Trophoblast cell (in vitro differentiated cells and primary cell): ENCODE results near the gene WNT1.
A peak's percentile ranks its signal among the peaks of the same experiment; 100 is the strongest.

Experiments used
- DNase-seq, 2 donors: peaks; one replicate each; pipeline ENCODE4 v3.0.0-alpha.2; 2016
- H2AFZ ChIP-seq: 2 replicates; pipeline ENCODE4 v1.6.1; 2013; ENCODE audit warnings: low read length, moderate library complexity, mild to moderate bottlenecking; ENCODE audit not compliant: insufficient read depth, poor library complexity
- H2AK5ac ChIP-seq: 2 replicates; pipeline ENCODE4 v1.6.1; 2013; ENCODE audit warnings: mild to moderate bottlenecking, low read length
- H2BK120ac ChIP-seq: 2 replicates; pipeline ENCODE4 v1.6.1; 2013; ENCODE audit warnings: low read length, mild to moderate bottlenecking, moderate library complexity; ENCODE audit not compliant: insufficient read depth, poor library complexity
- H2BK12ac ChIP-seq: 2 replicates; pipeline ENCODE4 v1.6.1; 2013; ENCODE audit warnings: mild to moderate bottlenecking, low read length, moderate library complexity
- H2BK5ac ChIP-seq: 2 replicates; pipeline ENCODE4 v1.6.1; 2013; ENCODE audit warnings: low read length, low read depth, moderate library complexity, mild to moderate bottlenecking; ENCODE audit not compliant: poor library complexity
- H3K14ac ChIP-seq: 2 replicates; pipeline ENCODE4 v1.6.1; 2013; ENCODE audit warnings: mild to moderate bottlenecking, low read length
- H3K18ac ChIP-seq: 2 replicates; pipeline ENCODE4 v1.6.1; 2013; ENCODE audit warnings: mild to moderate bottlenecking, low read length
- H3K23ac ChIP-seq: 2 replicates; pipeline ENCODE4 v1.6.1; 2013; ENCODE audit warnings: low read length
- H3K27ac ChIP-seq: 2 replicates; pipeline ENCODE4 v1.5.1; 2013; ENCODE audit warnings: low read depth, mild to moderate bottlenecking, inconsistent platforms, low read length, moderate library complexity
- H3K27me3 ChIP-seq: 2 replicates; pipeline ENCODE4 v1.6.1; 2013; ENCODE audit warnings: inconsistent platforms, mild to moderate bottlenecking, low read length, moderate library complexity; ENCODE audit not compliant: insufficient read depth
- H3K36me3 ChIP-seq, 2 experiments: 1 replicate in 1 of 2; 2 replicates in 1 of 2; pipeline ENCODE4 v1.6.1; 2013; ENCODE audit warnings: low read length in 2 of 2, mild to moderate bottlenecking in 2 of 2, moderate library complexity in 1 of 2; ENCODE audit not compliant: insufficient read depth in 2 of 2, control insufficient read depth in 1 of 2
- H3K4ac ChIP-seq: 2 replicates; pipeline ENCODE4 v1.6.1; 2013; ENCODE audit warnings: low read depth, mild to moderate bottlenecking, low read length, moderate library complexity
- H3K4me1 ChIP-seq, 2 experiments: 1 replicate in 1 of 2; 2 replicates in 1 of 2; pipeline ENCODE4 v1.6.1; 2013; ENCODE audit warnings: low read length in 2 of 2, mild to moderate bottlenecking in 2 of 2, moderate library complexity in 1 of 2; ENCODE audit not compliant: insufficient read depth in 2 of 2, control insufficient read depth in 1 of 2
- H3K4me2 ChIP-seq: 2 replicates; pipeline ENCODE4 v1.6.1; 2013; ENCODE audit warnings: inconsistent platforms, mild to moderate bottlenecking, low read length, moderate library complexity
- H3K4me3 ChIP-seq: 2 replicates; pipeline ENCODE4 v1.5.1; 2013; ENCODE audit warnings: mild to moderate bottlenecking, low read depth, low read length, inconsistent platforms
- H3K79me1 ChIP-seq: one replicate; pipeline ENCODE4 v1.6.1; 2013; ENCODE audit warnings: low read length
- H3K79me2 ChIP-seq: 2 replicates; pipeline ENCODE4 v1.6.1; 2013; ENCODE audit warnings: low read length, mild to moderate bottlenecking; ENCODE audit not compliant: control insufficient read depth, insufficient read depth, poor library complexity
- H3K9ac ChIP-seq: 2 replicates; pipeline ENCODE4 v1.6.1; 2013; ENCODE audit warnings: mild to moderate bottlenecking, low read length
- H3K9me3 ChIP-seq: 2 replicates; pipeline ENCODE4 v1.6.1; 2013; ENCODE audit warnings: low read depth, mild to moderate bottlenecking, control low read depth, inconsistent platforms, low read length; ENCODE audit not compliant: insufficient read depth
- H4K12ac ChIP-seq: 2 replicates; pipeline ENCODE4 v1.6.1; 2013; ENCODE audit warnings: low read depth, mild to moderate bottlenecking, low read length, moderate library complexity
- H4K8ac ChIP-seq: 2 replicates; pipeline ENCODE4 v1.6.1; 2013; ENCODE audit warnings: low read depth, mild to moderate bottlenecking, low read length, moderate library complexity
- H4K91ac ChIP-seq: one replicate; pipeline ENCODE4 v1.6.1; 2013; ENCODE audit warnings: low read depth, mild to moderate bottlenecking, low read length, moderate library complexity
- WGBS: extraction: QIAGEN DNeasy Blood & Tissue Kit; methylation state at CpG from one replicate; pipeline ENCODE4 v1.1.7; 2013; ENCODE audit warnings: missing lambda C conversion rate; ENCODE audit not compliant: insufficient read length, insufficient coverage; ENCODE audit errors: extremely low coverage; 5-methylcytosine and 5-hydroxymethylcytosine counted together

The WNT1 gene

DNA sequence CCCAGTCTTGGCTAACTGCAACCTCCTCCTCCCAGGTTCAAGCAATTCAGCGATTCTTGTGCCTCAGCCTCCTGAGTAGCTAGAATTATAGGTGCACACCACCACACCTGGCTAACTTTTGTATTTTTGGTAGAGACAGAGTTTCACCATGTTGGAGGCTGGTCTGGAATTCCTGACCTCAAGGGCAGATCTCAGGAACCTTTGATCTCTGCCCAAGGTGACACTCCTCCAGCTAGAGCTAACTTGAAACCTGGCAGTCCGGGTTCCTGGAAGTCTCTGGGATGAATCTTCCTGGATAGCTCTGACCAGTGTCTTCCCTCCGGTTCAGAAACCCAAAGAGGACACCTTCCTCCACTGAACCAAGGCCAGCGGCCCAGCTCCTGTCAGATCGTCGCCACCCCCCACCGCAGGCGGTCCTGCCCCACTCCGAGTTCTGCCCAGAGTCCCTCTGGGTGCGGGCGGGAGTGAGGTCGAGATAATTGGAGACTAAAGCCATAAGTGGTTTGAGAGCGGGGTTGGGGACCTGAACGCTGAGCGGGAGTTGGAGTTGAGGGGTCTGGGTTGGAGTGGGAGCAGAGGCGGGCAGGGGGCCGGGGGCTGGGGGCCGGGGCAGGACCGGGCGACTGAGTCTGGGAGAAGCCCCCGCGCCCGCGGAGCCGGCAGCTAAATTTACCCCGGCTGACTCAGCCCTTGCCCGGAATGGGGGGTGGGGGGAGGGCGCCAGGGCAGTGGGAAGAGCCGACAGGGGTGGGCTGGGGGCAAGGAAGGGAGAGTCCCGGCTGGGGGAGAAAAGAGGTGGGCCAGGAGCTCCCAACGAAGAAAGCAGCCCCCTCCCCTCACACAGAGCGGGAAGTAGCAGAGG lies 16.3 kb downstream of the WNT1 start:
- no peak overlapping the region for H3K23ac ChIP-seq
- no peak overlapping the region for H3K14ac ChIP-seq
- H4K8ac ChIP-seq: no peak overlapping the region
- no peak overlapping the region for H3K27ac ChIP-seq
- no peak overlapping the region for H2BK12ac ChIP-seq
- H3K4me1 ChIP-seq: peaks cover 18 to 22% of the 10 kb centered on the region in 2 experiments
- H3K36me3 ChIP-seq: no peaks in the 10 kb centered on the region
- peaks cover 3% of the 10 kb centered on the region for H3K9me3 ChIP-seq
- H3K4me2 ChIP-seq: no peak overlapping the region
- H4K12ac ChIP-seq: no peak overlapping the region
- H2BK120ac ChIP-seq: no peak overlapping the region
- no peak for DNase-seq
- no peak overlapping the region for H3K4me3 ChIP-seq
- H2BK5ac ChIP-seq: no peak overlapping the region
- H2AK5ac ChIP-seq: no peak overlapping the region
- H3K18ac ChIP-seq: no peak overlapping the region
- no peaks in the 10 kb centered on the region for H3K79me2 ChIP-seq
- H3K79me1 ChIP-seq: no peaks in the 10 kb centered on the region
- H3K27me3 ChIP-seq: peaks cover 34% of the 10 kb centered on the region
- H2AFZ ChIP-seq: no peak overlapping the region
- no peak overlapping the region for H4K91ac ChIP-seq
- H3K4ac ChIP-seq: no peak overlapping the region
- no peak overlapping the region for H3K9ac ChIP-seq
- no CpG with 5 or more reads among the region's 32 CpGs for WGBS

DNA sequence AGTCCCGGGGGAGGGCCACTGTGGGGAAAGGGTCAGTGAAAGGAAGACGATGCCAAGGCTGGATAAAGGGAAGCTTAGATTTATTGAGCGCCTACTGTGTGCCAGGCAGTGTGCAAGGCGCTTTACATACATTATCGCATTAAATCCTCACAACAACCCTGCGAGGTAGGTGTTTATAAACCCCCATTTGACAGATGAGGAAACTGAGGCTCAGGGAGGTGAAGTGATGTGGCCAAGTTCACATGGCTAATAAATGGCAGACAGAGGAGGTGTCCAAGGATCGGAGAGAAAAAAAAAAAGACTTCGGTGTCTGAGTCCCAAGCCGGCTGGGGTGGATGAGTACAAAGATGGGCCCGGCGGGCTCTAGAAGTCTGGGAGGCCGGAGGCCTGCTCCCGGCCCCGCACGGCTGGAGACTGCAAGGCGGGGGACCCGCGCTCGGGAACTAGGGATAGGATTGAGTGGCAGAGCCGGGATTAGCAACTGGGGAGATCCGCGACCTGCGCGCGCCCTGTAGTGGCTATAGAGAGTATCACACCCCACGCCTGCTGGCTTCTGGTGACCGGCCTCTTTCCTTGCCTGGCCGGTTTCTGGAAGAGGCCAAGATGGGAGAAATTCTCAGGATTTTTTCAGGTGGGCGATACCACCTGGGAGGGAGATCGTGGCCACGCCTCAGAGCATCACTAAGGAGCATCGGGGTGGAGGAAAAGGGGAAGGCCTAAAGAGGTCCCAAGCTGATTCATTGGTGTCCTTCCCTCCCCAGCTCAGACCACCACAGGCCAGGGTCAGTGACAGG lies 17.2 kb downstream of the WNT1 start:
- Histone ChIP-seq H2BK5ac (no peak overlapping the region), H3K4me1 (peaks cover 24 to 27% of the 10 kb centered on the region in 2 experiments), H4K12ac (no peak overlapping the region), H3K4ac (no peak overlapping the region), H3K18ac (no peak overlapping the region), H2BK12ac (no peak overlapping the region), H3K9me3 (peaks cover 3% of the 10 kb centered on the region), H4K91ac (no peak overlapping the region), H3K27ac (no peak overlapping the region), H3K4me2 (peak overlapping the region; percentile 48), H2BK120ac (no peak overlapping the region), H3K79me1 (no peaks in the 10 kb centered on the region), H3K79me2 (no peaks in the 10 kb centered on the region), H3K23ac (no peak overlapping the region), H3K14ac (no peak overlapping the region), H3K4me3 (no peak overlapping the region), H3K27me3 (peaks cover 41% of the 10 kb centered on the region), H3K9ac (no peak overlapping the region), H2AFZ (no peak overlapping the region), H4K8ac (no peak overlapping the region), H3K36me3 (peaks cover 0 to under 1% of the 10 kb centered on the region in 2 experiments), H2AK5ac (no peak overlapping the region)
- peak; percentile 80 to 88 for DNase-seq
- WGBS: no CpG with 5 or more reads among the region's 32 CpGs

DNA sequence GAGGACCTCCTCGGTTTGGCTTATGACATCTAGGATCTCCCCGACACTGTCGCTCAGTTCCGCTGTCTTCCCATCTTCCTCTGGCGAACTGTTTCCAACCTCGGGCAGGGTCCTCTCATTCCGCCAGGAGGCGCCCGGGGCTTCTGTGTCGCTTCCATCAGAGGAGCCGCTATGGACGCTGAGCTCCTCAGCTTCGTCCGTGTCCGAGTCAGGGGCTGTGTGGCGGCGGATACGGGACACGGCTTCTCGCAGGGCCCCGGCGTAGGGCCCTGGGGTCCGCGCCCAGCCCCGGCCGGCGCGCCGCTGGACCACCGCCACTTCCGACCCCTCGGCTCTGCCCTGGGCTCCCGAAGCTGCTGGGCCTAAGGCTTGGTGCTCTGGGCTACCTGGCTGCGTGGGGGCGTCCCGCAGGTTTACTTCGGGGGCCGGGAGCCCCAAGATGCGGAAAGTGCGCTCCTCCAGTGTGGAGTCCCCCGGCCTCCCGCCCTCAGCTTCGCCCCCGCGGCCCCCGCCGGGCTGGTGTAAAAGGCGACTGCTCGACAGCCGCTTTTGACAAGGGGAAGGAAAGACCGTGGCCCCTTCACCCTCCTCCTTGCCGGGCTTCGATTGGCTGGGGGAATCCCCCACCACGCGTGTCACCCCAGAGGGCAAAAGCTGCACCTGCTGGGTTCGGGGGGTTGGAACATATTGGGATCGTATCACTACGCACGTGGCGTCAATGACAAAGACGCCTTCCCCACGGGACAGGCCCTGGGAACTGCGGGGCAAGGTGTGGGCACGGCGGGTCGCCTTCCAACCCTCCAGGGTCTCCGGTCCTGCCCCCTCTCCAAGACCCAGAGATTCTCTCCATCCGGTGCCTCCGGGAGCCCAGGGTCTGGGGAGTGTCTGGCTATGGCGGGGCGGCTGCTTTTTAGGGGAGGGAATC lies 18.9 kb downstream of the WNT1 start:
- H2AFZ ChIP-seq: peak overlapping the region; percentile 1
- peak overlapping the region; percentile 70 for H3K4me2 ChIP-seq
- peaks cover 41% of the 10 kb centered on the region for H3K27me3 ChIP-seq
- no peaks in the 10 kb centered on the region for H3K79me1 ChIP-seq
- H3K36me3 ChIP-seq: peaks cover 6 to 8% of the 10 kb centered on the region in 2 experiments
- H2BK12ac ChIP-seq: no peak overlapping the region
- H3K27ac ChIP-seq: no peak overlapping the region
- no peak overlapping the region for H2BK120ac ChIP-seq
- H4K8ac ChIP-seq: no peak overlapping the region
- no peak overlapping the region for H4K12ac ChIP-seq
- no peak overlapping the region for H3K18ac ChIP-seq
- H2BK5ac ChIP-seq: no peak overlapping the region
- peak; percentile 72 to 88 for DNase-seq
- no peak overlapping the region for H3K14ac ChIP-seq
- H3K4me1 ChIP-seq: peaks cover 24 to 27% of the 10 kb centered on the region in 2 experiments
- no CpG with 5 or more reads among the region's 71 CpGs for WGBS
- H3K23ac ChIP-seq: no peak overlapping the region
- no peaks in the 10 kb centered on the region for H3K79me2 ChIP-seq
- no peak overlapping the region for H2AK5ac ChIP-seq
- no peak overlapping the region for H3K4ac ChIP-seq
- H3K9me3 ChIP-seq: peaks cover 3% of the 10 kb centered on the region
- H4K91ac ChIP-seq: no peak overlapping the region
- H3K9ac ChIP-seq: no peak overlapping the region
- H3K4me3 ChIP-seq: no peak overlapping the region
